Right lobe of liver (tissue), 6 donors: Measurements from ENCODE around the gene PAX6. TPM values are rescaled to one million over a fixed set of nuclear protein-coding genes. Genes with fewer than 3 reads are reported as not detected.

Experiments
- ATAC-seq, 4 donors: fragments of 200-7000 bp; cut with Tn5 transposase; one replicate each; pipeline ENCODE4 v1.9.1; 2020; ENCODE audit warnings: mild to moderate bottlenecking in 4 of 4, moderate library complexity in 4 of 4
- DNase-seq, 3 donors: peaks; one replicate each; pipeline ENCODE4 v3.0.0-alpha.2; 2020
- H3K27ac ChIP-seq, 3 donors: fragments of 200-600 bp; one replicate each; pipeline ENCODE4 v1.8.0; 2022
- H3K27me3 ChIP-seq, 2 donors: fragments of 200-600 bp; one replicate each; pipeline ENCODE4 v1.8.0; 2022
- H3K36me3 ChIP-seq, 4 donors: fragments of 200-600 bp; sonication (generic) in 1 of 4; one replicate each; pipeline versions ENCODE4 v1.5.1 to v1.8.0; 2017 to 2022; ENCODE audit warnings: control low read depth in 1 of 4
- H3K4me1 ChIP-seq, 4 donors: fragments of 200-600 bp; sonication (generic) in 1 of 4; one replicate each; pipeline versions ENCODE4 v1.5.1 to v1.8.0; 2017 to 2022; ENCODE audit warnings: control low read depth in 1 of 4
- H3K4me3 ChIP-seq, 3 donors: fragments of 200-600 bp; one replicate each; pipeline ENCODE4 v1.8.0; 2022
- H3K9me3 ChIP-seq, 4 donors: fragments of 200-600 bp; sonication (generic) in 1 of 4; one replicate each; pipeline versions ENCODE4 v1.5.1 to v1.8.0; 2017 to 2022; ENCODE audit warnings: control low read depth in 1 of 4
- POLR2A ChIP-seq: fragments of 450-650 bp; IDR thresholded peaks from one replicate; pipeline ENCODE4 v1.6.1; 2017; ENCODE audit warnings: antibody characterized with exemption, mild to moderate bottlenecking
- WGBS: methylation state at CpG from one replicate; pipeline ENCODE4 v1.1.6; 2018; ENCODE audit warnings: low coverage, low lambda C conversion rate; ENCODE audit not compliant: insufficient coverage; ENCODE audit errors: missing lambda C conversion rate; 5-methylcytosine and 5-hydroxymethylcytosine counted together
- intact Hi-C, 2 donors: fragments of 100-400 bp; cut with DNase I; formaldehyde crosslinking; loops; one replicate each; pipeline versions ENCODE4 v1.11.2 to v1.14.1; 2022
- total RNA-seq, 6 experiments: library from RNA; depleted of rRNA in 2 of 6; stranded (reverse); fragments of >200 nt in 2 of 6; fragmentation: NEBNext Ultra II Directional in 3 of 6; extraction: Animal tissue kit (Norgen Biotek cat#: 25700) in 3 of 6; gene quantifications; one replicate each; pipeline versions ENCODE4 v1.1.0 to v1.2.4, GENCODE V29; 2016 to 2023
- TF ChIP-seq, protein P1 (sequence below), 4 donors: fragments of 200-600 bp in 3 of 4; fragments of 450-650 bp in 1 of 4; IDR thresholded peaks; one replicate each; pipeline versions ENCODE4 v1.5.1 to v1.8.0; 2016 to 2022; ENCODE audit warnings: antibody characterized with exemption in 4 of 4, mild to moderate bottlenecking in 2 of 4
- donor health status: DM: no; HTN: yes; CAD: no.
- donor health status: DM: no; HTN: no; CAD: no.
- donor health status: DM: no; HTN: no; CAD: no.
- donor health status: DM: no; HTN: yes; CAD: no.
- donor health status: DM: no; HTN: yes; CAD: no.

The PAX6 gene
- total RNA-seq, 6 experiments from 2014 or later, result not detected

DNA sequence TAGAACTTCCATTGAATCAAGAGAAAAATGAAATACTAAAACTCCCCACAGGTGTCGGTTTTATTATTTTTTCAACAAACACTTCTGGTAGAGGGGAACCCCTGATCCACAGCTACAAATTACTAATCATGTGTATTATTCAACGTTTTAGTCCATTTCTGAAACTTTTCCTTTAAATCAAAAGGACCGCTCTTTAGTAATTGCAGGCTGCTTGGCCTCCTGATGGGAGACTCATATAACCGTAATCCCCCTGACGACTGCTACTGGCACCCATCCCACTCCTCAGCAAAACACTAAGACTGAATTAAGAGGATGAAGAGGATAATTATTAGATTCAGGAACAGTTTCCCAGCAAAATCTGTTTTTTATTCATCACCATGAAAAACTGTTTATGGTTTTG is 46.4 kb downstream of the PAX6 start:
- H3K36me3 ChIP-seq, result no peaks in the 10 kb centered on the region
- no peak overlapping the region for H3K4me3 ChIP-seq
- H3K9me3 ChIP-seq, result no peaks in the 10 kb centered on the region
- H3K4me1 ChIP-seq, result no peaks in the 10 kb centered on the region
- intact Hi-C loops, result no loop called here
- H3K27me3 ChIP-seq, result no peaks in the 10 kb centered on the region
- ATAC-seq, result no peak
- no peak overlapping the region for H3K27ac ChIP-seq
- TF ChIP-seq POLR2A, result no peak
- TF ChIP-seq, protein P1, sequence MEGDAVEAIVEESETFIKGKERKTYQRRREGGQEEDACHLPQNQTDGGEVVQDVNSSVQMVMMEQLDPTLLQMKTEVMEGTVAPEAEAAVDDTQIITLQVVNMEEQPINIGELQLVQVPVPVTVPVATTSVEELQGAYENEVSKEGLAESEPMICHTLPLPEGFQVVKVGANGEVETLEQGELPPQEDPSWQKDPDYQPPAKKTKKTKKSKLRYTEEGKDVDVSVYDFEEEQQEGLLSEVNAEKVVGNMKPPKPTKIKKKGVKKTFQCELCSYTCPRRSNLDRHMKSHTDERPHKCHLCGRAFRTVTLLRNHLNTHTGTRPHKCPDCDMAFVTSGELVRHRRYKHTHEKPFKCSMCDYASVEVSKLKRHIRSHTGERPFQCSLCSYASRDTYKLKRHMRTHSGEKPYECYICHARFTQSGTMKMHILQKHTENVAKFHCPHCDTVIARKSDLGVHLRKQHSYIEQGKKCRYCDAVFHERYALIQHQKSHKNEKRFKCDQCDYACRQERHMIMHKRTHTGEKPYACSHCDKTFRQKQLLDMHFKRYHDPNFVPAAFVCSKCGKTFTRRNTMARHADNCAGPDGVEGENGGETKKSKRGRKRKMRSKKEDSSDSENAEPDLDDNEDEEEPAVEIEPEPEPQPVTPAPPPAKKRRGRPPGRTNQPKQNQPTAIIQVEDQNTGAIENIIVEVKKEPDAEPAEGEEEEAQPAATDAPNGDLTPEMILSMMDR (IDR thresholded peaks at IDR 0.05), result no peak
- 85% methylated on average over 5 of the region's 5 CpGs for WGBS
- no peak for DNase-seq

DNA sequence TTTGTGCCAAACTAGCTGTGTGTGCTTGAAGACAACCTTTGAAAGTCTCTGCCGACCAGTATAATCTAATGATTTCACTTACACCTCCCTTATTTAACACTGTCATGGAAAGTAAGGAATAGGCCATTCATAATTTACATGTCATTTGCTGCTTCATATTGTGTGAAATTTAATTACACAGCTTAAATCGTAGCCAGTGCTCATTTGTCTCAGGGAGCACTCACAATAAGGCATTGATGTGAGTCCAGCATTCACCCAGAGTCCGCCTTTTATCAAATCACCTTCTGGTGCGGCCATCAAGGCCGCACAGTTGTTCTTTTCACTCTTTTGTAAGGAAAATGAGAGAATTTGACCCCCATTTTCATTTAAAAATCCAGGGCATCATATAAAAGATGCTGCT is 46.9 kb downstream of the PAX6 start:
- WGBS, result 98% methylated on average over 5 of the region's 5 CpGs
- no peaks in the 10 kb centered on the region for H3K4me1 ChIP-seq
- no peaks in the 10 kb centered on the region for H3K9me3 ChIP-seq
- no peaks in the 10 kb centered on the region for H3K36me3 ChIP-seq
- TF ChIP-seq, protein P1 (IDR thresholded peaks at IDR 0.05), result no peak
- no peak overlapping the region for H3K4me3 ChIP-seq
- no peaks in the 10 kb centered on the region for H3K27me3 ChIP-seq
- ATAC-seq (no peak), DNase-seq (no peak)
- H3K27ac ChIP-seq, result no peak overlapping the region
- intact Hi-C loops, result no loop called here

DNA sequence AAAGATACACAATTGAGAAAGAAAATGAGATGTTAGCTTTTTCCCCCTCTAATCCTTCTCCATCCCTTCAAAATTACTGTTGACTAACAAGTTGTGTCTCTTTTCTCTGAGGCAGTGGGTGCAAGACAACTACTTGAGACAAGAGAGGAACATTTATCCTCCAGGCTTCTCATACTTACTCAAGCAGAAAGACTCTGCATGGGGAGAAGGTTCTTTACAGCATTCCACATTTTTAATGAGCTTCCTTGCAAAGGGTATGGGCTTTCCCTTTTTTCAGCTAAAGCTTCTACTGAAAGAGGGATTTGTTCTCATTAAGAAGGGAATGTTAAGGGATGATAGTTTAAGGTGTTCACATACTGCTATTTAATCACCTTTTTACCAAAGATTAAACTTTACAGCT is 47.8 kb downstream of the PAX6 start:
- Histone ChIP-seq H3K27ac (no peak overlapping the region), H3K4me3 (no peak overlapping the region), H3K4me1 (no peaks in the 10 kb centered on the region), H3K36me3 (no peaks in the 10 kb centered on the region), H3K9me3 (no peaks in the 10 kb centered on the region), H3K27me3 (no peaks in the 10 kb centered on the region)
- ATAC-seq (no peak), DNase-seq (no peak)
- no peak for TF ChIP-seq POLR2A
- intact Hi-C loops, result no loop called here

DNA sequence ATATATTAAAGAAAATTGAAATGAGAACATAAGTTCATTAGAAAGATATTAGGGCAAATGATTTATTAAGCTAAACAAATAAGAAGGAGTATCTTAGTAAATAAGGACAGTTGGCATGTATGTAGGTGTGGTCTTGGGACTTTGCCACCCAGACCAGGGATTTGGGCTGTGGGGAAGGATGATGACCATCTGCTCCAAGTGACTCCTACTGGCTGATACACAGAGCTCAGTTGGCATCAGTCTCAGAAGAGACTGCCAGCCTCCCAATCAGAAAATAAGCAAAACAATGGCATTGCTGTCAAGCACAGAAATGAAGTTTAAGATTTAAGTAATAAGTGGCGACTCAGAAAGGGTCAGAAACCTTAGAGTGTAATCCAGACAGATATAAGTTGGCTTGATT is 49.5 kb downstream of the PAX6 start:
- WGBS, result 100% methylated on average over 1 of the region's 1 CpG
- Histone ChIP-seq H3K9me3 (no peaks in the 10 kb centered on the region), H3K27ac (no peak overlapping the region), H3K27me3 (no peaks in the 10 kb centered on the region), H3K4me3 (no peak overlapping the region), H3K4me1 (peaks cover 0 to 6% (median 0%) of the 10 kb centered on the region in 4 donors), H3K36me3 (no peaks in the 10 kb centered on the region)
- TF ChIP-seq, protein P1 (IDR thresholded peaks at IDR 0.05), result no peak
- no peak for TF ChIP-seq POLR2A
- intact Hi-C loops, result no loop called here
- DNase-seq (no peak), ATAC-seq (no peak)

DNA sequence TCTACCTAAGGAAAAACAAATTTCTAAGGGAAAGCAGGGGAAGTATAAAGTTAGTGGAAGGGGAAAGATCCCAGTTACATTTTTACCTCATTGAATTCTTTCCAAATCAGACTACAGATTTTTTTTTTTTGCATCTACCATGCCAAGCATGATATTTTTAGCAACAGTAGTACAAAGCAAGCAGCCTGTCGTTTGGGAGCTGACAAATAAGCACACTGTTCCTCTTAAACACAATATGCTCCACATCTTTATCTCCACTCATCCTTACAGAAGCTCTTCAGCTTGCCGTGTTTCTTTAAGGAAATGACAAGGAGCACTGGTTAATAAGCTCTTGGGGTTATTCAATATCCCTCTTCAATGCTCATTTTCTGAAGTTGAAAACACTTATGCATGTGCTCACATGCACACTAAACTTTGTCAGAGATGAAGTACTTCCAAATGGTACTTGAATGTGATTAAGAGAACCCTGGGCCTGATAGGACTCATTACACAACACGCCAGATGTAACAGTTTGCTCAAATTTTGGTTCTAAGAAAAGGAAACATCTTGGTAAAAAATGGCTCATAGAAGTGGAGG is 53.8 kb downstream of the PAX6 start:
- Histone ChIP-seq H3K27me3 (no peaks in the 10 kb centered on the region), H3K9me3 (no peaks in the 10 kb centered on the region), H3K4me3 (no peak overlapping the region), H3K4me1 (peaks cover 0 to 6% (median 0%) of the 10 kb centered on the region in 4 donors), H3K36me3 (no peaks in the 10 kb centered on the region), H3K27ac (no peak overlapping the region)
- DNase-seq (no peak), ATAC-seq (no peak)
- no peak for TF ChIP-seq POLR2A
- TF ChIP-seq, protein P1 (IDR thresholded peaks at IDR 0.05), result no peak
- intact Hi-C loops, result no loop called here
- 48% methylated on average over 3 of the region's 3 CpGs for WGBS
